ENCODE measurements around the gene ADAMTSL1.

Gene ADAMTSL1

DNA sequence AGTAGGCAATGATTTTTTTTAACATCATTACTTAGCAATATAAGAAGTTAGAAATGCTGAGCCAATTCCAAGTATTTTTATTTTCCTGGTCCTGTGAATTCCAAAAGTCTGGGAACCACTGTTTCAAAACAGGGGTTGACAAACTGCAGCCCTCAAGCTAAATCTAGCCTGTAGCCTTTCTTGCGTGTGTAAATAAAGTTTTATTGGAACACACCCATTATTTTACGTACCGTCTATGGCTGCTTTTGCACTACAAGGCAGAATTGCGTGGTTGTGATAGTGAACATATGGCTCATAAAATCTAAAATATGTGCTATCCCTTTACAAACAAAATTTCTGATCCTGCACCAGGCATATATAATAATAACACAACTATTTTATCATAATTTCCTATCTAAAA, 280.0 kb downstream of the ADAMTSL1 start:
- Histone ChIP-seq H3K9ac (ENCODE audit: low read depth in 1 of 2, low read length in 2 of 2) (no peak overlapping the region), H3K27me3 (ENCODE audit: control insufficient read depth in 1 of 2, insufficient read depth in 2 of 2, low read length in 2 of 2) (no peaks in the 10 kb centered on the region), H3K27ac (ENCODE audit: low read depth, low read length) (no peak overlapping the region), H3K9me3 (ENCODE audit: control insufficient read depth in 1 of 2, low read length in 2 of 2) (no peaks in the 10 kb centered on the region), H3K4me3 (ENCODE audit: low read depth in 1 of 2, low read length in 2 of 2) (no peak overlapping the region), H3K4me1 (ENCODE audit: control insufficient read depth in 1 of 2, insufficient read depth in 2 of 2, low read length in 2 of 2) (peaks cover 0 to 7% of the 10 kb centered on the region in 2 donors), H3K36me3 (ENCODE audit: control insufficient read depth in 1 of 2, insufficient read depth in 2 of 2, low read length in 2 of 2) (no peaks in the 10 kb centered on the region)

GRCh38 chr9:18754537-18754936, 280.6 kb downstream of the ADAMTSL1 start:
- Histone ChIP-seq H3K9ac (ENCODE audit: low read depth in 1 of 2, low read length in 2 of 2) (no peak overlapping the region), H3K4me1 (ENCODE audit: control insufficient read depth in 1 of 2, insufficient read depth in 2 of 2, low read length in 2 of 2) (peaks cover 0 to 7% of the 10 kb centered on the region in 2 donors), H3K36me3 (ENCODE audit: control insufficient read depth in 1 of 2, insufficient read depth in 2 of 2, low read length in 2 of 2) (no peaks in the 10 kb centered on the region), H3K4me3 (ENCODE audit: low read depth in 1 of 2, low read length in 2 of 2) (no peak overlapping the region), H3K27me3 (ENCODE audit: control insufficient read depth in 1 of 2, insufficient read depth in 2 of 2, low read length in 2 of 2) (no peaks in the 10 kb centered on the region), H3K9me3 (ENCODE audit: control insufficient read depth in 1 of 2, low read length in 2 of 2) (no peaks in the 10 kb centered on the region), H3K27ac (ENCODE audit: low read depth, low read length) (no peak overlapping the region)

DNA sequence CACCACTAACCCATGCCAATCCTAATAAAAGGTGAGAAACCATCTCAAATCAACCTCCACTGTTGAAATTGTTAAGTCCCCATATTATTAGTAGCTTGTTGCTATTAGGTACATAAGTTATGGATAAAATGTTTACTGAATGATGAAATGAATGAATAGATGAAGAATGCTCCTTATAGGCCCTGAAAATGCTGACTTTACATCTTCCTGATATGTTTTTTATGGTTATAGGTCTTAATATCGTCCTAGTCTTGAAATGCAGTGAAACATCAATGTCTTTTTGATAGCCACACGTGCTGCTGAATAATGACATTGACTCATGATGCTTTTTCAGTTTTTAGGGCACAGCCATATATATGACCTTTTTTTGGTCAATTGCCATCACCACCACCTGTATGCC, 281.3 kb downstream of the ADAMTSL1 start:
- Histone ChIP-seq H3K27me3 (ENCODE audit: control insufficient read depth in 1 of 2, insufficient read depth in 2 of 2, low read length in 2 of 2) (no peaks in the 10 kb centered on the region), H3K27ac (ENCODE audit: low read depth, low read length) (no peak overlapping the region), H3K9me3 (ENCODE audit: control insufficient read depth in 1 of 2, low read length in 2 of 2) (no peaks in the 10 kb centered on the region), H3K4me1 (ENCODE audit: control insufficient read depth in 1 of 2, insufficient read depth in 2 of 2, low read length in 2 of 2) (peaks cover 0 to 7% of the 10 kb centered on the region in 2 donors), H3K4me3 (ENCODE audit: low read depth in 1 of 2, low read length in 2 of 2) (no peak overlapping the region), H3K9ac (ENCODE audit: low read depth in 1 of 2, low read length in 2 of 2) (no peak overlapping the region), H3K36me3 (ENCODE audit: control insufficient read depth in 1 of 2, insufficient read depth in 2 of 2, low read length in 2 of 2) (no peaks in the 10 kb centered on the region)

DNA sequence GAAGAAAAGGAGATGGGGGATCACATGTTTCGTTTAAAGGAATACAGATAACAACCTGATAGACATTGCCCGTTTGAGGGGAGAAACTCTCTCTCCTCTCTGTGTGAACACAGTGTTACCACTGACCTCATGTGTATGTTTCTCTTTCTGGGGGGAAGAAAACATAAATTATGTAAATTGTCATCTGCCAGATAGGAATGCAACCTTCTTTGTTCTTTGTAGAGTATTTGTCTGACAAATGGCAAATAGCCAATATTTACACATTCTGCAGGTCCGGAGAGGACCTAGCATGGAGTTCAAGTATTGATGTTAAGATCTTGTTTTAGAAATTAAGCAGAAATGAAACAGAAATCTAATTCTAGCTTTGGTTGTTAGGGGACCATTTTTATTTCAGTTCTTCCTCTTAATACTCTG, 282.8 kb downstream of the ADAMTSL1 start:
- peaks cover 0 to 7% of the 10 kb centered on the region in 2 donors for H3K4me1 ChIP-seq (ENCODE audit: control insufficient read depth in 1 of 2, insufficient read depth in 2 of 2, low read length in 2 of 2)
- no peaks in the 10 kb centered on the region for H3K36me3 ChIP-seq (ENCODE audit: control insufficient read depth in 1 of 2, insufficient read depth in 2 of 2, low read length in 2 of 2)
- no peaks in the 10 kb centered on the region for H3K9me3 ChIP-seq (ENCODE audit: control insufficient read depth in 1 of 2, low read length in 2 of 2)
- H3K9ac ChIP-seq (ENCODE audit: low read depth in 1 of 2, low read length in 2 of 2) = no peak overlapping the region
- H3K27me3 ChIP-seq (ENCODE audit: control insufficient read depth in 1 of 2, insufficient read depth in 2 of 2, low read length in 2 of 2) = no peaks in the 10 kb centered on the region
- H3K4me3 ChIP-seq (ENCODE audit: low read depth in 1 of 2, low read length in 2 of 2) = no peak overlapping the region
- no peak overlapping the region for H3K27ac ChIP-seq (ENCODE audit: low read depth, low read length)

DNA sequence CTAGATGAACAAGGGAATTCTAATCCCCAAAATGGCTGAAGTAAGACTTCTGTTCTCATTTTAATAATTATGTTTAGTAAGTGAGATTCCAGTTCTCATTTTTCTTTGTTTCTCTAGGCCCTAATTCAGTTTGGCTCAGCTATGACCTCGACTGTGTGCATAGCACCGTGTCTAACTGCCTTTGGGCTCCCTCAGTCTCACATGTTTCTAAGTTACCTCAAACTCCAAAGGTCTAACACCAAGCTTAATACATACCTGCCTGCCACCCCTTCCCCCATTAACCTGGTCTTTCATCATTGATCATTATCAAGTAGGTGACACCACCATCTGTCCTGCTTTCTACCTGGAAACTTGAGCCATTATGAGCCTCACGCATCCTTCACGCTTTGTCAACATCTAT, 285.9 kb downstream of the ADAMTSL1 start:
- Histone ChIP-seq H3K27ac (ENCODE audit: low read depth, low read length) (no peak overlapping the region), H3K4me3 (ENCODE audit: low read depth in 1 of 2, low read length in 2 of 2) (no peak overlapping the region), H3K36me3 (ENCODE audit: control insufficient read depth in 1 of 2, insufficient read depth in 2 of 2, low read length in 2 of 2) (no peaks in the 10 kb centered on the region)

GRCh38 chr9:18761742-18762300, 287.9 kb downstream of the ADAMTSL1 start:
- Histone ChIP-seq H3K9me3 (ENCODE audit: control insufficient read depth in 1 of 2, low read length in 2 of 2) (no peaks in the 10 kb centered on the region), H3K4me3 (ENCODE audit: low read depth in 1 of 2, low read length in 2 of 2) (no peak overlapping the region), H3K27ac (ENCODE audit: low read depth, low read length) (no peak overlapping the region), H3K4me1 (ENCODE audit: control insufficient read depth in 1 of 2, insufficient read depth in 2 of 2, low read length in 2 of 2) (peaks cover 0 to 12% of the 10 kb centered on the region in 2 donors), H3K36me3 (ENCODE audit: control insufficient read depth in 1 of 2, insufficient read depth in 2 of 2, low read length in 2 of 2) (no peaks in the 10 kb centered on the region), H3K27me3 (ENCODE audit: control insufficient read depth in 1 of 2, insufficient read depth in 2 of 2, low read length in 2 of 2) (no peaks in the 10 kb centered on the region), H3K9ac (ENCODE audit: low read depth in 1 of 2, low read length in 2 of 2) (no peak overlapping the region)

More for the DNA sequence above, 285.9 kb downstream of the ADAMTSL1 start:
- Histone ChIP-seq H3K9ac (ENCODE audit: low read depth in 1 of 2, low read length in 2 of 2) (no peak overlapping the region), H3K9me3 (ENCODE audit: control insufficient read depth in 1 of 2, low read length in 2 of 2) (no peaks in the 10 kb centered on the region), H3K4me1 (ENCODE audit: control insufficient read depth in 1 of 2, insufficient read depth in 2 of 2, low read length in 2 of 2) (peaks cover 0 to 9% of the 10 kb centered on the region in 2 donors), H3K27me3 (ENCODE audit: control insufficient read depth in 1 of 2, insufficient read depth in 2 of 2, low read length in 2 of 2) (no peaks in the 10 kb centered on the region)

DNA sequence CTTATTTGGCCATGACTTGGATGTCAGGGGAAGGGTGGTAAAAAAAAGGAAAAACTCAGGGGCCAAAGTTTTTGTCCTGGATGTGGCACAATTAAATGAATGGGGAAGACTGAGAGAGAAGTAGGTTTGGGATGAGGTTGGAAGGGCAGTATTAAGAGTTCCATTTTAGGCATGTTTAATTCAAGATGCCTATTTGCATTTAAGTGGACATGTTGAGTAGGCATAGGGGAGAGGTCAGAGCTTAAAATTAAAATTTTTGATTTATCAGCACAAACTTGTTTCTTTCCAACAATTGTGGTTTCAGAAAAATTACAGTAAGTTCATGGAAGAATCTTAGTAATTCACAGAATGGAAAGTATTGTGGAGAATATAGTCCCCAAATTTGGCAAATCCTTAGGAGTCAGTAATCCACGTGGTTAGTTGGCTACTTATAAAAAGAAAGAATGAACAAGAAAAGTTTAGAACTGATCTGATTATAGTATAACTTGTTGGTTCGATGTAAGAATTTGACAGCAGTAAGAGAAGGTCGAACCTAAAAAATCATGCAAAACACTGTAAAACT, 293.1 kb downstream of the ADAMTSL1 start:
- Histone ChIP-seq H3K9ac (ENCODE audit: low read depth in 1 of 2, low read length in 2 of 2) (no peak overlapping the region), H3K27ac (ENCODE audit: low read depth, low read length) (no peak overlapping the region), H3K36me3 (ENCODE audit: control insufficient read depth in 1 of 2, insufficient read depth in 2 of 2, low read length in 2 of 2) (no peaks in the 10 kb centered on the region), H3K27me3 (ENCODE audit: control insufficient read depth in 1 of 2, insufficient read depth in 2 of 2, low read length in 2 of 2) (no peaks in the 10 kb centered on the region), H3K9me3 (ENCODE audit: control insufficient read depth in 1 of 2, low read length in 2 of 2) (no peaks in the 10 kb centered on the region), H3K4me1 (ENCODE audit: control insufficient read depth in 1 of 2, insufficient read depth in 2 of 2, low read length in 2 of 2) (peaks cover 0 to 15% of the 10 kb centered on the region in 2 donors), H3K4me3 (ENCODE audit: low read depth in 1 of 2, low read length in 2 of 2) (no peak overlapping the region)

DNA sequence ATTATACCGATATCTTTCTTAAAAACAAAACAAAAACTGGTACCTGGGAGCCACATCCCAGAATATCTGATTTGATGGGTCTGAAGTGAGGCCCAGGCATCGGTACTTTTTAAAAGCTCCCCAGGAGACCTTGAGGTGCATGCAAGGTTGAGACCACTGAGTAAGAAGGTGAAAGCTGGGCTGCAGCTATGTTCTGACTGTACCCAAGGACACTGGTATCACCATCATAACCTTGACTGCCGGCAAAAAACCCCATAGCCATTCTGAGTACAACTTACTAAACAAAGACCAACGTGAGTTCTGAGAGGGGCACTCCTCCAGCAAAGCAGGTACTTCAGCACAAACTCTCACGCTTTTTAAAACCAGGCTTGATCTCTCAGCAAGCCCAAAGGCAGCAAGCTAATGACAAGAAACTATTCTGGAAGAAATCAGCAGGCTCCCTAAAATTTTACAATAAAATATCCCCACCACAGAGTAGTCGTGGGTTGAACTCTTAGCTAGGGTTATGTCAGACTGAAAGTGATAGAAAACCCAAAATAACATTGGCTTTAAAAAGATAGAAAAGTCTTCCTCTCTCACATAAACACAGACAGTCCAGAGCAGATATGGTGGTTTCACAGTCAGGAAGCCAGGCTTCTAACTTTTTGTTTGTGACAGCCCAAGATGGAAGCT, 295.1 kb downstream of the ADAMTSL1 start:
- no peak overlapping the region for H3K27ac ChIP-seq (ENCODE audit: low read depth, low read length)
- H3K9ac ChIP-seq (ENCODE audit: low read depth in 1 of 2, low read length in 2 of 2) = no peak overlapping the region
- no peaks in the 10 kb centered on the region for H3K27me3 ChIP-seq (ENCODE audit: control insufficient read depth in 1 of 2, insufficient read depth in 2 of 2, low read length in 2 of 2)

DNA sequence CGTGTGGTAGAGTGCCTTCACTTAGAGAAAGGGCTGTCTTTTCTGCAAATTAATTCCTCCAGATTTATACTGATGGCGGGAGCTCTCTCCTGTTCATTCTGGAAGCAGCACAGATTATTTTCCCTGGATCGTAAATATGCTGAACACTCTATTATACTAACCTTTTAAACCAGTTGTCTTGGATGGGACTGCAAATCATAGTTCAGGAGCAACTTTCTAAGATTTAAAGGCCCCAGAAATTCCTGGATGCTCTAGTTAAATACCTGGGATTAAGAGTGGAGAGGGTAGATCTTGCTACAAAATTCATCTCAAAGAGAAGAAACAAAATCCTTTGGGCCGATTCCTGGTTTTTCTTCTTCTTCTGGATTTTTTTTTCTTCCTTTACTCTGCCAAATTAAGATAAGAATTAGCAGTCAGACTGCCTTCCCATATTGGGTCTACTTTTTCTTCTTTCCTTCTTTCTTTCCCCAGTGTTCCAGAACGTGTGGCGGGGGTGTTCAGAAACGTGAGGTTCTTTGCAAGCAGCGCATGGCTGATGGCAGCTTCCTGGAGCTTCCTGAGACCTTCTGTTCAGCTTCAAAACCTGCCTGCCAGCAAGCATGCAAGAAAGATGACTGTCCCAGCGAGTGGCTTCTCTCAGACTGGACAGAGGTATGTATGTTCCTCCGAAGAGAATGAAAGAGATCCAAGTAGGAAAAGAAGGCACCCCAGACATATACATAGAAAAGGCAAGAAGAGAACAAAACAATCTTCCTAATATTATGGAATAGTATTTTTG, 296.4 kb downstream of the ADAMTSL1 start:
- no peak overlapping the region for H3K4me3 ChIP-seq (ENCODE audit: low read depth in 1 of 2, low read length in 2 of 2)
- no peaks in the 10 kb centered on the region for H3K9me3 ChIP-seq (ENCODE audit: control insufficient read depth in 1 of 2, low read length in 2 of 2)
- H3K9ac ChIP-seq (ENCODE audit: low read depth in 1 of 2, low read length in 2 of 2) = no peak overlapping the region
- no peaks in the 10 kb centered on the region for H3K36me3 ChIP-seq (ENCODE audit: control insufficient read depth in 1 of 2, insufficient read depth in 2 of 2, low read length in 2 of 2)
- no peak overlapping the region for H3K27ac ChIP-seq (ENCODE audit: low read depth, low read length)
- H3K27me3 ChIP-seq (ENCODE audit: control insufficient read depth in 1 of 2, insufficient read depth in 2 of 2, low read length in 2 of 2) = no peaks in the 10 kb centered on the region
- H3K4me1 ChIP-seq (ENCODE audit: control insufficient read depth in 1 of 2, insufficient read depth in 2 of 2, low read length in 2 of 2) = peaks cover 0 to 12% of the 10 kb centered on the region in 2 donors

More for the DNA sequence above, 295.1 kb downstream of the ADAMTSL1 start:
- Histone ChIP-seq H3K9me3 (ENCODE audit: control insufficient read depth in 1 of 2, low read length in 2 of 2) (no peaks in the 10 kb centered on the region), H3K4me1 (ENCODE audit: control insufficient read depth in 1 of 2, insufficient read depth in 2 of 2, low read length in 2 of 2) (peaks cover 0 to 17% of the 10 kb centered on the region in 2 donors), H3K36me3 (ENCODE audit: control insufficient read depth in 1 of 2, insufficient read depth in 2 of 2, low read length in 2 of 2) (no peaks in the 10 kb centered on the region), H3K4me3 (ENCODE audit: low read depth in 1 of 2, low read length in 2 of 2) (no peak overlapping the region)

DNA sequence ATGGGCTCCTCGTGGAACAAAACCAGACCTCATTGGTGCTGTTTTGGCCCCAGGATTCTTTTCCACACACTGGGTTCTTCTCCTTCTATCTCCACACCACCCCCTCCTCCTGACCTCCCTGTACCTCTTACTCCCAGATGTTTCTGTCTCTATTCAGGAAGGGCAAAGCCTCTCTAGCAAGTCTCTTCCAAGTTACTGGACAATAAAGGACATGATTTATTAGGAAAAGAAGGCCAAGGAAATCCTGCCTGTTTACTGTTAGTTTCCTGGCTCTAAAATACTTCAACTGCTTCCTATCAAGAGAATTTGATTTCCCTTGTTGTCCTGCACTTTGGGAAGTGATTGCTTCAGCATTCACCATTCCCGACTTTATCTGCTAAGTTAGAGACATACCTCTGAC, 297.1 kb downstream of the ADAMTSL1 start:
- Histone ChIP-seq H3K4me3 (ENCODE audit: low read depth in 1 of 2, low read length in 2 of 2) (no peak overlapping the region), H3K4me1 (ENCODE audit: control insufficient read depth in 1 of 2, insufficient read depth in 2 of 2, low read length in 2 of 2) (peaks cover 0 to 12% of the 10 kb centered on the region in 2 donors), H3K27me3 (ENCODE audit: control insufficient read depth in 1 of 2, insufficient read depth in 2 of 2, low read length in 2 of 2) (no peaks in the 10 kb centered on the region), H3K27ac (ENCODE audit: low read depth, low read length) (no peak overlapping the region), H3K9me3 (ENCODE audit: control insufficient read depth in 1 of 2, low read length in 2 of 2) (no peaks in the 10 kb centered on the region), H3K9ac (ENCODE audit: low read depth in 1 of 2, low read length in 2 of 2) (no peak overlapping the region), H3K36me3 (ENCODE audit: control insufficient read depth in 1 of 2, insufficient read depth in 2 of 2, low read length in 2 of 2) (no peaks in the 10 kb centered on the region)

All from duodenal mucosa (tissue), 2 donors.